Measurements from ENCODE around the gene SERPINA4.

- TF ChIP-seq ZNF670 (tag by site-specific recombination; IDR thresholded peaks at IDR 0.05; ENCODE audit: low read depth) (no peak), KLF9 (tag by site-specific recombination; IDR thresholded peaks at IDR 0.05; ENCODE audit: low read depth) (no peak), ZNF175 (tag by site-specific recombination; IDR thresholded peaks at IDR 0.05) (no peak), KLF17 (tag by site-specific recombination; IDR thresholded peaks at IDR 0.05) (no peak), ZBTB7A (tag by site-specific recombination; IDR thresholded peaks at IDR 0.05; ENCODE audit: low read depth) (no peak), ZNF510 (tag by site-specific recombination; IDR thresholded peaks at IDR 0.05; ENCODE audit: insufficient replicate concordance) (no peak), ZBTB1 (tag by site-specific recombination; IDR thresholded peaks at IDR 0.05) (no peak), ZNF785 (tag by site-specific recombination; IDR thresholded peaks at IDR 0.05) (no peak), CTCF (tag by site-specific recombination; IDR thresholded peaks at IDR 0.05) (no peak), ZNF639 (tag by site-specific recombination; IDR thresholded peaks at IDR 0.05) (no peak)
Observed at GRCh38 chr14:94569381-94570001, 8.2 kb downstream of the SERPINA4 start.

Data from HEK293 (cell line).